Choroid plexus epithelial cell (primary cell): ENCODE data around the gene LOXL1.
"Not testable (repeated sequence)": the region's sequence is repeated elsewhere in the genome, so short reads cannot be mapped to it uniquely, and the experiment has no call there.

Experiments used
- DNase-seq: peaks from one replicate; pipeline ENCODE4 v3.0.0-alpha.2; 2010; ENCODE audit warnings: low read depth
- H3K4me3 ChIP-seq: 2 replicates; pipeline ENCODE4 v1.5.1; 2011; ENCODE audit warnings: low read depth, mild to moderate bottlenecking, control low read depth, low read length, moderate library complexity
- TF ChIP-seq, protein P1 (sequence below): conservative IDR thresholded peaks from 2 replicates; pipeline ENCODE4 v1.5.1; 2011; ENCODE audit warnings: low read depth, mild to moderate bottlenecking, control low read depth, inconsistent platforms, low read length, moderate library complexity

The LOXL1 gene

GRCh38 chr15:73964736-73965093 lies 38.5 kb downstream of the LOXL1 start:
- peak; percentile 84 for DNase-seq

GRCh38 chr15:73965094-73965757 lies 39.0 kb downstream of the LOXL1 start:
- TF ChIP-seq, protein P1, sequence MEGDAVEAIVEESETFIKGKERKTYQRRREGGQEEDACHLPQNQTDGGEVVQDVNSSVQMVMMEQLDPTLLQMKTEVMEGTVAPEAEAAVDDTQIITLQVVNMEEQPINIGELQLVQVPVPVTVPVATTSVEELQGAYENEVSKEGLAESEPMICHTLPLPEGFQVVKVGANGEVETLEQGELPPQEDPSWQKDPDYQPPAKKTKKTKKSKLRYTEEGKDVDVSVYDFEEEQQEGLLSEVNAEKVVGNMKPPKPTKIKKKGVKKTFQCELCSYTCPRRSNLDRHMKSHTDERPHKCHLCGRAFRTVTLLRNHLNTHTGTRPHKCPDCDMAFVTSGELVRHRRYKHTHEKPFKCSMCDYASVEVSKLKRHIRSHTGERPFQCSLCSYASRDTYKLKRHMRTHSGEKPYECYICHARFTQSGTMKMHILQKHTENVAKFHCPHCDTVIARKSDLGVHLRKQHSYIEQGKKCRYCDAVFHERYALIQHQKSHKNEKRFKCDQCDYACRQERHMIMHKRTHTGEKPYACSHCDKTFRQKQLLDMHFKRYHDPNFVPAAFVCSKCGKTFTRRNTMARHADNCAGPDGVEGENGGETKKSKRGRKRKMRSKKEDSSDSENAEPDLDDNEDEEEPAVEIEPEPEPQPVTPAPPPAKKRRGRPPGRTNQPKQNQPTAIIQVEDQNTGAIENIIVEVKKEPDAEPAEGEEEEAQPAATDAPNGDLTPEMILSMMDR = no peak
- DNase-seq = no peak
- no peak overlapping the region for H3K4me3 ChIP-seq

More at GRCh38 chr15:73964736-73965093, 38.5 kb downstream of the LOXL1 start:
- TF ChIP-seq, protein P1 = peak; percentile 97
- H3K4me3 ChIP-seq = no peak overlapping the region

DNA sequence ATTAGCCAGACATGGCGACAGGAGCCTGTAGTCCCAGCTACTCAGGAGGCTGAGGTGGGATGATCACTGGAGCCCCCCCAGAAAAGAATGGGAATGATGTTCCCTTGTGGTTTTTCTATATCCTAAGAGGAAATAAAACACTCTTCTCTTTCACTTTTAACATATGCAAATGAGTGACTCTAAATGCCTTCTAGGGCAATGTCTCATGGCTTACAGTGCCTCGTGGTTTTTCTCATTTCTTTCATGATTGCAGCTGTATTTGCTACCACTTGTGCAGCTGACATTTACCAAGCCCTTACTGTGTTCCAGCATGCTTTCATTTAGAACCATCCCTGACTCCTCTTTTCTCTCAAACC lies 39.5 kb downstream of the LOXL1 start:
- H3K4me3 ChIP-seq = no peak overlapping the region
- TF ChIP-seq, protein P1 = no peak
- DNase-seq = peak; percentile 69

GRCh38 chr15:73968461-73968860 lies 42.2 kb downstream of the LOXL1 start:
- DNase-seq = no peak
- H3K4me3 ChIP-seq = no peak overlapping the region
- TF ChIP-seq, protein P1 = no peak

DNA sequence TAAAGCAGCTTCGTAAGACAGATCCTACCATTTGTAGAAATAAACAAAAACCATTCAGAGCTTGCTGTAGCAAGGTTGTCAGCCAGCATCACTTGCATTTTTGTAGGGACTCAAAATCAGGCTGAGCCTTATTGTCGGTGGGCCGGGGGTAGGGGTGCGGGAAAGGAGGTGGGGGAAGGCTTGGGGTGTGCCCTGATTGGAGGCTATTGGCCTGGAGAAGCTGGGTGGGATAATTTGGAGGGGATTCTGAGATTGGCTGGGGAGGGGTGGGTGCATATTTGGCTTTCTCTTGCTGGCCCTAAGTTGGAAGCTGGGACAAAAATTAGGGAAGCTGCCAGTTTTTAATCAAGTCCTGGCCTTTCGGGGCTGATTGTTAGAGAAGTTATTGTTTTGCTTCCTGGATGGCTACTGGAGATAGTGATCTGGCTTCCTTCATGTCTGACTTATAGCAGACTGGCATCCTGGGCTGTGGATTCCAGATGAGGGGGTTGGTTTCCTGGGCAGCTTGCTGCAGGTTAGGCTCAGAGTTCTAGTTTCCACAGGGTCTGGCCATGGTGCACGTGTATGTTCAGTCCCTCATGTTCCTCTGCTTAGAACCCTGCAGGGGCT lies 43.0 kb downstream of the LOXL1 start:
- no peak overlapping the region for H3K4me3 ChIP-seq
- TF ChIP-seq, protein P1 = no peak
- DNase-seq = no peak

- TF ChIP-seq, protein P1 = peak; percentile 93
- H3K4me3 ChIP-seq = peak overlapping the region; percentile 24
- DNase-seq = peak; percentile 88
Measured at GRCh38 chr15:73972984-73973682, 46.9 kb downstream of the LOXL1 start.

DNA sequence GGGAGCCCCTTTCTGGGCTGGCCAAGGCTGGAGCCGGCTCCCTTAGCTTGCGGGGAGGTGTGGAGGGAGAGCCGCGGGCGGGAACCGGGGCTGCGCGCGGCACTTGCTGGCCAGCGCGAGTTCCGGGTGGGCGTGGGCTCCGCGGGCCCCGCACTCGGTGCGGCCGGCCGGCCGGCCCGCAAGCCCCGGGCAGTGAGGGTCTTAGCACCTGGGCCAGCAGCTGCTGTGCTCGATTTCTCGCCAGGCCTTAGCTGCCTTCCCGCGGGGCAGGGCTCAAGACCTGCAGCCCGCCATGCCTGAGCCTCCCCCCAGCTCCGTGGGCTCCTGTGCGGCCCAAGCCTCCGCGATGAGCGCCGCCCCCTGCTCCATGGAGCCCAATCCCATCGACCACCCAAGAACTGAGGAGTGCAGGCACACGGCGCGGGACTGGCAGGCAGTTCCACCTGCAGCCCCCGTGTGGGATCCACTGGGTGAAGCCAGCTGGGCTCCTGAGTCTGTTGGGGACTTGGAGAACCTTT lies 47.5 kb downstream of the LOXL1 start:
- not testable (repeated sequence) for DNase-seq

GRCh38 chr15:73975440-73976125 lies 49.3 kb downstream of the LOXL1 start:
- not testable (repeated sequence) for H3K4me3 ChIP-seq
- DNase-seq = peak; percentile 60

More for the DNA sequence above, 47.5 kb downstream of the LOXL1 start:
- not testable (repeated sequence) for H3K4me3 ChIP-seq
